Measurements from ENCODE around the gene PGS1.

Gene PGS1

DNA sequence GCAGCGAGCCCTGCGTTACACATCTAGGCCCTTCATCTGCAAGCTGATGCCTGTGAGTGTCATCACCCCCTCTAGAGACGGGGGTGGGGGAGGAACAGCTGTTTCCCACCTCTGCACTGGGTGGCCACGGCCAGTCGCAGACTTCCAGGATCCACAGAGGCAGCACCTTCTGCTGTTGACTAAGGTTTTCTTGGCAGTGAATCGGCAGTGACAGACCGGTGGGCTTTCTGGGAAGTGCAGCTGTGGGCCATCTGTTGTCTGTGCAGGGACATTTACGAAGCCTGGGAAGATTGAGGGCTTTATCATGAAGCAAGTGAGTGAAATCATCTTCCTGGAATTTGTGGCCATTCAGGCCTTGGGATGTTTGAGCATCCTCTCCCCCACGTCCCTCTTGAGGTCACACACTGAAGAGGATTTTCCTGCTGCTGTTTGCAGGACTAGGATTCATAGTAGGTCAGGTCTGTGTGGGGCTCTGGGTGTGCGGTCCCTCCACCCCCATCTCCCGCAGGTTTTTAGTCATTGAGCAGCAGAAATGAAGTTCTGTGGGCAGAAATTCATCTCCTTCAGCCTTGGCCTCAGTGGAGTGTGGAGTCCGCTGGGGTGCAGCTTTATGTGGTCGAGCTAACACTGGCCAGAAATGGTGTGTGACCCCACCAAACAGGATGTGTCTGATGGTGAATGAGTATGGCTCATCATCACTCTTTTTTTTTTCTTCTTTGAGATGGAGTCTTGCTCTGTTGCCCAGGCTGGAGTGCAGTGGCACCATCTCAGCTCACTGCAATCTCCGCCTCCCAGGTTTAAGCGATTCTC, 12.0 kb downstream of the PGS1 start:
- DNase-seq = peak in 2 of 3 donors; percentile 33 to 73

DNA sequence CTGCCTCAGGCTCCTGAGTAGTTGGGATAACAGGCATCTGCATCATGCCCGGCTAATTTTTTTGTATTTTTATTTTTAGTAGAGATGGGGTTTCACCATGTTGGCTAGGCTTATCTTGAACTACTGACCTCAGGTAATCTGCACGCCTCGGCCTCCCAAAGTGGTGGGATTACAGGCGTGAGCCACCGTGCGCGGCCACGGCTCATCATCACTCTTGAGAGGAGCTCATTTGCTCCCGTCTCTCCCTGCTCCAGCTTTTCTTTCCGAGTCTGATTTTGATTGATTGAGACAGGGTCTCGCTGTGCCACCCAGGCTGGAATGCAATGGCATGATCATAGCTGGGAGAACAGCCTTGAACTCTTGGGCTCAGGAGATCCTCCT, 12.6 kb downstream of the PGS1 start:
- no peak for DNase-seq

DNA sequence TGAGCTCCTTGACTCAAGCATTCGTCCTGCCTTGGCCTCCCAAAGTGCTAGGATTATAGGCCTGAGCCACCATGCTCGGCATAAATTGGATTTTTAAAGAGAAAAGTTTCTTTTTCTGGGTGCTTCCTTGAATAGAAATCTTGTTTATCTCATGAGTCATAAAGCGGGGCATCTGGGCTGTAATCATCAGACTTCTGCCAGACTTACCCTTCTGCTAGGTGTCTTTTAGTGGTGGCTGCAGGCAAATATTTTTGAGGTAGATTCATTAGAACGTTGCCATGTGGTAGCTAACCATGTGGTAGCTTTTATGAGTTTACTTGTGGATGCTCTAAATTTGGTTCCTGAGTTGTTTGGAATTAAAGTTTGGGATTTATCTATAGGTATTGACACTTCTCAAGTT, 13.4 kb downstream of the PGS1 start:
- no peak for DNase-seq

DNA sequence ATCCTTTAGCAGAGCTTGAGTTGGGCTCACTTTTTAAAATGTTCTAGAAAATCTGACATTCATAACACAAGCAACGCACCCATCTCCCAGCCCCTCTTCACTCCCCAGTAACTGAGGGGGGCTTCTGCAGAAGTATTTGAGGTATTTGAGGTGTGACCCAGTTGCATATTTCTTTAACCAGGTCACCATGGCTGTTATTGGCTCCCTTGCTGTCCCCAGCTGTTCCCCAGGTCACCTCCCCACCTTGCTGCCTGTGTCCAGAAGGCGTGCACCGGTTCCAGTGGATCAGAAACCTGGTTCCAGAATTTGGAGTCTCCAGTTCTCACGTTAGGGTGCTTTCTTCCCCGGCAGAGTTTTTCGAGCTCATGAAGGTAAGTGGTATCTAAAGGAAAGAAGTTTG, 13.8 kb downstream of the PGS1 start:
- no peak for DNase-seq

DNA sequence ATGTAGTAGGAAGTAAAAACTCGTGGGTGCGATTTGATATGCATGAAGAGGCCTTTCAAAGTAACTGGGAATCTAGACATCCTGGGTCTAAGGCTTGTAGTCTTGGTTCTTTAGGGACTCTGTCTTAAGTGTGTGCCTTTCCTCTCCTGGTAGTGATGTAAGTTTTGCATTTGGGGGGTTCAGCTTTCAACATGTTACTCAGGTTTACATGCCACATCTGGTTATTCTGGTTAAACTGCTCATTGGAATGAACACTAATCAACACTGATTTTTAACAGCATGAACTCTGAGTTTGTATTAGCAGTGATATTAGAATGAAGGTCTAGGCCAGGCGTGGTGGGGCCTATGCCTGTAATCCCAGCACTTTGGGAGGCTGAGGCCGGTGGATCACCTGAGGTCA, 15.1 kb downstream of the PGS1 start:
- no peak for DNase-seq

DNA sequence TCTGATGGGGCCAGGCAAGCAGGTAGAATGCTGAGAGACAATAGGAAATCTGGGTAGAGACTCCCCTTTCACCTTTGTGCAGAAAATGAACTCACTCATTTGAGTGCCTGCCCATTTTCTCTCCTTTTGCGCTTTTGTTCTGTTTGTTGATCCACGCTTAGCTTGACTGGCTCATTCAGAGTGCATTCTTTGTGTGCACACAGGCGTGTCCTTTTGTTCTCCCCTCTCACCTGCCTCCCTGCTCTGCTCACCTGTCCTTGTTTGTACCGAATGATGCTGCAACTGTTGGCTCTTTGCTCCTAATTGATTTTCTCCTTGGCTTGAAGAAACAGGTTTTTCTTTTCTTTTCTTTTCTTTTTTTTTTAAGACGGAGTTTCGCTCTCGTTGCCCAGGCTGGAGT, 15.8 kb downstream of the PGS1 start:
- DNase-seq = no peak

DNA sequence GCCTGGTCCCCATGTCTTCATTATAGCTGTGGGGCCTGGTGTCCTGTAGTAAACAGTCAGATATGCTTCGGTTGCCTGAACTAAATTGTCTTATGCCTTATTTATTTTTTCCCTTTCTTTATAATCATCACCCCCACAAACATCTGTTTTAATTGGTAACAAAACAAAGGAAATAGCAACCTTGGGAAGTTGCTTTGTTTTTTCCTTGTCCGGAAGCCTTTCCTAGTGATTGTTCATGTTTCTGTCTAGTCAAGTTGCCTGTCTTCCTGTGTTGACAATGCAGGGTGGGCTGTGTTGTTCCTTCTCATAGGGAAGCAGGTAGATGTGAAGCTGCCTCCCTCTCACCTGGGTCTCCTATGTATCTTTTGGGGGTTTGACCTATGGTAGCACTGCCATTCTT, 16.7 kb downstream of the PGS1 start:
- DNase-seq = no peak

DNA sequence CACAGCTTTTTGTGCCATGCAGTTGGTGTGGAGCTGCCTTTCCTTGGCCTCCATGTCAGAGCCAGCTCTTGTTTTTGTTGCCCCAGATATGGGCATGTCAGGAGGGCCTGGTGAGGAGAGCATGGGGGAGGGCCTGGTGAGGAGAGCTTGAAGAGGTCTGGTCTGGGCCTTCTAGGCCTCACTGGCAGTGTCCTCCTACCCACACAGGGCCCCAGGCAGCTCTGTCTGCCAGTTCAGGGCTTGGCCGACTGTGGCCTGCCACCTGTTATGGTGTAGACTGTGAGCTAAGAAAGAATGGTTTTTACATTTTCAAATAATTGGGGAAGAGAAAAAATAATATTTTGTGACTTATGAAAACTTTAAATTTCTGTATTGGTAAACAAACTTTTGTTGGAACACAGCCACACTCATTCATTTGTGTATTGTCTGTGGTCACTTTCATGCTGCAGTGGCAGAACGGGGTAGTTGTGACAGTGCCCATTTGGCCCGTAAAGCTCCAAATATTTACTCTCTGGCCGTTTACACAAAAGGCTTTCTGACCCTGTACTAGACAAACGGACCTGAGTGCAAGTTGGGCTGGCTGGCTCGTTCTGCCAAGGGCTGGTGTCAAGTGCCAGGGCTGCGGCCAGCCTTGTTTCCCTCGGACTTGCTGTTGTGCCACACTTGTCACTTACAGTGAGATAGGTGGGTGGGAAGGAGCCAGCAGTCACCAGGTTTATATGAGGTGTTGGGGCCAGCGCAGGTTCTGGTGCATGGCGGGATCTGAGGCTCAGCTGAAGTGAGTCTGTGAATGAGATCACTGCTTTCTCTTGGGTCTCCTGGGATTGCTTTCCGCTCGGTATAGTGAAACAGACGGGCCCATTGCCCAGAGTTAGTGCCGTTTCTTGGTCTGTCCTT, 18.2 kb downstream of the PGS1 start:
- no peak for DNase-seq

DNA sequence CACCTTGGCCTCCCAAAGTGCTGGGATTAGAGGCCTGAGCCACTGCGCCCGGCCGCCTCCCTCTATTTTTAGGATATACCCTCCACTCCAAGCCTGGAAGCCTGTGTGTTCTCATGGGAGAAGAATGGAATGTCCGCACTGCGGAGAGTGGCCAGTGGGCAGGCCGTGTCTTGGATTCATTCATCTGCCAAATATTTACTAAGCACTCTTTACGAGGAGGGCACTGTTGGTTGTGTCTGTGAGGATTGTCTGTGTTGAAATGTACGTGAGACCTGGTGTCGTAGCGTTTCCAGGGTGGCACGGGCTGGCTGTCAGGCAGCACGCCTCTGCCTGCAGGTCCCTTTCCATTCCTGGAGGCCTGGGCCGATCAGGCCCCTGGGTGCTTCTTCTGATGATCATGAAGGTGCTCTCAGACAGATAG, 19.2 kb downstream of the PGS1 start:
- DNase-seq = no peak

DNA sequence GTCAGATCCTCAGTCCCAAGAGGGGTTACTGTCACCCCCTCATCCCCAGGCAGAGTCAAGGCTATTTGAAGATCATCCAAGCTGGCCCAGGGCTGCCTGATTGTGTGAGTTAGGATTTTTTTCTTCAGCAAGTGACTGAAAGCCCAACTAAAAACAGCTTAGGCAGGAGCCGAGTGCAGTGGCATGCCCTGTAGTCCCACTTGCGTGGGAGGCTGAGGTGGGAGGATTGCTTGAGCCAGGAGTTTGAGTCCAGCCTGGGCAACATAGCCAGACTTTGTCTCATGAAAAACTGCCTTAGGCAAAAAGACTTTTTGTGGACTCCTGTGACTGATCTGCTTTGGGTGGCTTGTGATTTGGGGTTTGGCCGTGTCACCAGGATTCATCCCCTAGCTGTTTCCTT, 19.9 kb downstream of the PGS1 start:
- DNase-seq = no peak

DNA sequence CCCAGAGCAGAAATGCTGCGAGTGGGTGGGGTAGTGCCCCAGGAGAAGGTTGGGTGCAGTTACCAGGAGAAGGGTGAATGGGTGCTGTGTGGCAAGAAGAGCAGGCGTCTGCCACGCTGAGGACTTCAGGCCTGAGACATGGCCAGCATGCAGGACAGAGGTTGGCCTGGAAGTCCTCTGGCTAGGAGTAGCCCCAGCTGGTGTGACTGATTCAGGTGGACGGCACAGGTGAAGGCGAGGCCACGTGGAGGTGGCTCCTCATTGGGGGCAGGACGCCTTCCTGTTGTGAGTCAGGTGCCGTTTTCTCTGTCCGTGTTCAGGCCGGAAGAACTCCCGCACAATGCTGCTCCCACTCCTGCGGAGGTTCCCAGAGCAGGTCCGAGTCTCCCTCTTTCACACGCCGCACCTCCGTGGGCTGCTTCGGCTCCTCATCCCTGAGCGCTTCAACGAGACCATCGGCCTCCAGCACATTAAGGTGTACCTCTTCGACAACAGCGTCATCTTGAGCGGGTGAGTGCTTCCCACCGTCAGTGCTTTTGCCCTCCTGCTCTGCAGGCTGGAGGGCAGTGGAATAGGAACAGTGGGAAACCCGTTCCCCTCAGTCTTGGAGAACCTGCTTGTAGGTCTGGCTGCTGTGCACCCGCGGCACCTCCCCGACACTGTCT, 20.7 kb downstream of the PGS1 start:
- no peak for DNase-seq

DNA sequence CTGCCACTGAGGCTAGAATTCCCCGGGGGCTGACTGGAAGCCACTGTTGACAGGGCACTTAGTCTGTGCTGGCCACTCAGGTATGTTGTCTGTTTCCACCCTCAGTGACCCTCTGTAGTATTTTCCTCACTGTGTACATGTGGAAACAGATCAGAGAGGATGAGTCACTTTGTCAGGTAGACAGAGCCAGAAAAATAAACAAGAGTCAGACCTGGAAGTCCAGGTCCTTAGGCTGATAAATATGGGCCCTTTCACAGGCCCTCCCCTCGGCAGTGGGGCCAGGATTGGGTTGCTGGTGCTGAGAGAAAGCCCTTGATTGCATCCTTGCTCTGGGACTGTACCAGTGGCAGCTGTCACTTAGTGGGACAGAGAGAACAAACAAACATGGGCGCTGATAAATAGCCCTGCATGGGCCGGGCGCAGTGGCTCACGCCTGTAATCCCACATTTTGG, 21.3 kb downstream of the PGS1 start:
- DNase-seq = no peak

DNA sequence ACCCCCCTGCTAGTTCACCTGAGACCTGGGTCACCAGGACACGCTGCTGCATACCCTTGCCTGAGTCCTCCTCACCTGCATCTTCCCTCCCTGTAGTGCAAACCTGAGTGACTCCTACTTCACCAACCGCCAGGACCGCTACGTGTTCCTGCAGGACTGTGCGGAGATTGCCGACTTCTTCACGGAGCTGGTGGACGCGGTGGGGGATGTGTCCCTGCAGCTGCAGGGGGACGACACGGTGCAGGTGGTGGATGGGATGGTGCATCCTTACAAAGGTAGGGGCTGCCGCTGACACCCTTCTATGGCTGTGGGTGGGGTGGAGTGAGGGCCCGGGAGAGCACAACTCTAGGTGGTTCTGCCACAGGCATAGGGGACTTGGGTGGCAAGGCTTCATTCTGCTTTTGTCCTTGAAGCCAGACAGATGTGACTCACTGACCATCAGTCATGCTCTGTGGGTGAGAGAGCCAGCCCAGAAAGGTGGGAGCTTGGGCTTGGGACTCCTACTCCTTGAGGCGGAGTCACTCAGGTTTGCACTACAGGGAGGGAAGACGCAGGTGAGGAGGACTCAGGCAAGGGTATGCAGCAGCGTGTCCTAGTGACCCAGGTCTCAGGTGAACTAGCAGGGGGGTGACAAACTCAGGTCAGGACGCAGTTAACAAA, 22.3 kb downstream of the PGS1 start:
- no peak for DNase-seq

DNA sequence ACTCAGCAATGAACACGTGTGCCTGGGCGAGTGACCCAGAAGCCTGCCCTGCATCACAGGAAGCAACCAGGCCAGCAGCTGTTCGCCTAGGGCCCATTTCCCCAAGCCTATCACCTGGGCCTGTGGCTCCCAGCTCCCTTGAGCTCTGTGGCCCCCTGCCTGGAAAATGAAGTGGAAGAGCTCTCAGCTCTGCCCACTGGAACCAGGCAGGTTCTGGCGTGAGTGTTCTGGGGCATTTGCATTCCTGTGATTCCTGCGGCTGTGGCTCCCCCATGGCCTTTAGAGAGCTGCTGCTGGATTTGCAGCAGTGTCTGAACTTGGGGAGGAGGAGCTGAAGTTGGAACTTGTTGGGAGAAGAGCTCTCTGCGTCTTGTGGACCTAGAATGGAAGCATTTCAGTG, 22.8 kb downstream of the PGS1 start:
- DNase-seq = no peak

DNA sequence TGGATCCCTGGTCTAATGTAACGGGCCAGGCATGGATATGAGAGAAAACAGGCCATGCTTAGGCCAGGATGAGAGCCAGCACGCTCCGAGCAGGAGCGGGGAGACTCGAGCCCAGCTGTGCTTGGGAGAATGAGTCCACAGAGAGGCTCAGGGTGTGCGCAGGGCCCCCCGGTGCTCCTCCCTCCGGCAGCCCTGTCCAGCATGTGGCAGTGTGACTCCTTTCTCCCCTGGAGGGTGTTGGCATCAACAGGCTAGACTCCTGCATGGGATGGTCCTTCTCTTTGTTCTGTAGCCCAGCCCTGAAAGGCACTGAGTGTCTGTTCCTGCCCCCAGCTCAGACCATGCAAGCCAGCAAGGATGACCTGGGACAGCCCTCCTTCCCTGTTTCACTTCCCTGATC, 23.4 kb downstream of the PGS1 start:
- no peak for DNase-seq

DNA sequence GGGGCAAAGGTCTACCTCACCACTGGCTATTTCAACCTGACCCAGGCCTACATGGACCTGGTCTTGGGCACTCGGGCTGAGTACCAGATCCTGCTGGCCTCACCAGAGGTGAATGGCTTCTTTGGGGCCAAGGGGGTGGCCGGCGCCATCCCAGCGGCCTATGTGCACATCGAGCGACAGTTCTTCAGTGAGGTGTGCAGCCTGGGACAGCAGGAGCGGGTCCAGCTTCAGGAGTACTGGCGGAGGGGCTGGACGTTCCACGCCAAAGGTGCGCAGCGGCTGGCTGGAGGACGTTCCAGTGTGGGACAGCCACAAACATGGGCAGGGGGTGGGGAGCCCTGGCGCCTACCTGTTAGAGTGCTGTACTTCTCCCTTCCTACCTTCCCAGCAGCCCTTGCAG, 25.4 kb downstream of the PGS1 start:
- no peak for DNase-seq

DNA sequence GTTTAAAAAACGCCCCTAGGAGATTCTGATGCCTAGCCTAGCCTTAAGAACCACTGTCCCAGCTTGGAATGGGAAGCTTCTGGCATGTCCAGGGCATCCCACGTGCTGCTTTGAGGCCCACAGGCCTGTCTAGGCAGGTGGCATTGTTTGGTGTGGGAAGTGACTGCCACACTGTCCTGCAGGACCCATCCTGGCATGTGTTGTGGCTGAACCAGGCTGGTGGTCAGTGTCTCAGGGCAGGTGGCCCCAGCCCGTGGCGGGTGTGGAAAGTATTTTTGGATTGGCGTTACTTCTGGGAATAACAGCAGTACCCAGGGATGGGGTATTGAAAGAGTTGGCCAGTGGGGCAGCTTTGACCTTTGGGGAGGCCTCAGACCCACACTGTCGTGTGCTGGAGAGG, 27.9 kb downstream of the PGS1 start:
- no peak for DNase-seq

DNA sequence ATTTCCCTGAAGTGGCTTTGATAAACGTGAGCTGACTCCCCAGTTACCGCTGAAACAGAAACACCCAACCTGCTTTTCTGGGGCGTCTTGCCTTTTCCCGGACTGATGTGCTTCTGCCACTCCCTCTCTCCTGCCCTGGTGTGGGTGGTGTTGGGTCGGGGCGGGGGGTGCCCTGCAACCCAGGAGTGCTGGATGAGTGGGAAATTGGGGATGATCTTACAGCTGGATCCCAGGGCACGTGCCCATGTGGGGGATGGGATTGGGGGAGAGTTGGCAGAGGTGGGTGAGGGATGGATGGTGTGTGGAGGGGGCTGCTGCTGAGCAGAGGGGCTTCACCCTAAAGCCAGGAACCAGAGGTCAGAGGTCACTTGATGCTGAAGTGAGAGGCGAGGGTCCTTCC, 28.5 kb downstream of the PGS1 start:
- no peak for DNase-seq

DNA sequence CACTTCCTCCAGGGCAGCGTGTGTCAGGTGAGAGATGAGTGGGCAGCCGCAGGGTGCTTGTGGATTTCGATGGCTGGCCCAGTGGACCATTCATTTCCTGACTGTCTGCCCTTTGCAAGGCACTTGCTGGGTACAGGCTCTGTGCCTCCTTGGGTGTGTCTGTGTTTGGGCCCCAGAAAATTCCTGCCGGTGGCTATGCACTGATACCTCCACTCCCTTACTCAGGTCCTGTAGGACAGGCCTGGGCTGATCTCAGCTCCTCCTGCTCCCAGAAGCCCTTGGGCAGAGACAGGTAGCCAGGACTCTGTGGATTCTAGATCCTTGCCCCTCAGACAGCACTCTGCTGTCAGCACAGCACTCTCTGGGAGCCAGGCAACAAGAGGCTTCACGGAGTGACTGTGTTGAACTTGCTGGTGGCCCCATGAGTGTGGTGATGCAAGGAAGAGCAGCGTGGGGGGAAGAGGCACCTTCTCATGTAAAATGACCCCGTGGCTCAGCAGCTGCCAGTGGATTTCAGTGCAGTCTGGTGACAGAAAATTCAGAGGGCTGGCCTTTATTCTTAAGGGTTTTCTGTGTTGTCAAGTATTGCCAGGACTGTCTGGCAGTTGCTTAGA, 29.0 kb downstream of the PGS1 start:
- DNase-seq = peak in 2 of 3 donors; percentile 32 to 33

DNA sequence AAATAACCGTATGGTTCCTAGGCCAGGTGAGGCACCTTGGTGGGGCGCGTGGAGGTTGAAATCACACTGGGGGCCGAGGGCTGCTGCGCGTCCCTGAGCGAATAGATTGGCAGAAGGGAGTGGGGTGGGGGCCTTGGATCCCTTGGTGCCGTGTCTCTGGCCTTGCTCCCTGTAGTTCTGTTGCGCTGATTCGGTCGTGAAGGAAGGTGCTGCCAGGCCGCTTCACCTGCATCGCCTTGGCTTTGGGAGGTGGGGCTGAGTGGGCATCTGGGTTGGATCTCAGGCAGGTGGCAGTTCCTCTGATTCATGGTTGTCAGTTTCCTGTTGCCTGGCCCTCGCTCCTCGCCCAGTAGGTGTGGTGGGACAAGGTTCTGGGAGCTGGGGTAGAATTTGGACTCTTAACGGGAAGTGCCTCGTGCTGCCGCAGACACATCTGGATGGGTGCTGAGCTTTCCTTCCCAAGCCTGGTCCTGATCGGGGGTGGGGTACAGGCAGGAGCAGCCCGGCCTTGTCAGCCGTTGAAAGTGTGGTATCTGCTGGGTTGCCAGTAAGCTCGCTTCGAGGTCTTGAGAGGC, 30.1 kb downstream of the PGS1 start:
- no peak for DNase-seq

DNA sequence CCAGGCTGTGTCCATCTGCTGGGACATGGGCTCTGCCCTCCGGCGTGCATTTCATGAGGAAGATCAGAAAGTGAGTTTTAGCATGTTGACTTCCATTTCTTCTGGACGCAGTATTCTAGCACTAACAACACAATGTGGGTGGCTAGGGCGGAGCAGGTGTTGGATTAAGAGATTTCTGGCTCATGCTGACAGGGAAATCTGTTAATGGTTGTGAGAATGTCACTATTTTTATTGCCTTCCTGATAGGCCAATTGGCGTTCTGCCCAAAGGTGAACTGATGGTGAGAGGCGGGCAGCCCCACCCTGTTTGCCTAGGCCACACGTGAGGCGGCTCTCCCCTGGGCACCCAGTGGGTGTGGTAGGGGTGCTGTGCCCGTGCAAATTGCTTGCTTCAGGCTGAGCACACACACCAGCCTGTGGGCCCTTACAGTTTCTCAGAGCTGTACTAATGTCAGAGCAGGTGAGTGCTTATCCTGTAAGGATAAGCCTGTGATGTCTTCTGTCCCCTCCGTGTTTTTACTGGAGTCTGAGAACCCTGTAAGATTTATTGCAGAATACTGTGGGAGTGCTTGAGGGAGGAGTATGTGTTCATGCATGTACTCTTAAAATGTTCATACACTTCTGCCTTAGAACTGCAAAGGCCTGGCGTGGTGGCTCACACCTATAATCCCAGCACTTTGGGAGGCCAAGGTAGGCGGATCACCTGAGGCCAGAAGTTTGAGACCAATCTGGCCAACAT, 30.9 kb downstream of the PGS1 start:
- DNase-seq = no peak

Measured in suppressor macrophage treated with lipopolysaccharide for 1 hour (primary cell).